DMS53 treated with DMSO at 0.1 percent for 48 hours (cell line): ENCODE results near the gene ARHGEF37.
"Not testable (repeated sequence)": the region's sequence is repeated elsewhere in the genome, so short reads cannot be mapped to it uniquely, and the experiment has no call there.

Experiments
- DNase-seq: peaks from one replicate; lab custom pipeline; 2025; ENCODE audit not compliant: unreplicated experiment; lab: John Stamatoyannopoulos, UW

ARHGEF37 gene

GRCh38 chr5:149563466-149563865 is 17.8 kb upstream of the ARHGEF37 start:
- DNase-seq: no peak

GRCh38 chr5:149564542-149565140 is 16.7 kb upstream of the ARHGEF37 start:
- DNase-seq: peak; percentile 90

GRCh38 chr5:149567226-149567625 is 14.1 kb upstream of the ARHGEF37 start:
- no peak for DNase-seq

- DNase-seq: no peak
These were observed 9.1 kb upstream of the ARHGEF37 start for GRCh38 chr5:149572170-149572569.

GRCh38 chr5:149572576-149573231 is 8.6 kb upstream of the ARHGEF37 start:
- no peak for DNase-seq

- DNase-seq: no peak
These were observed 6.2 kb upstream of the ARHGEF37 start for GRCh38 chr5:149575131-149575530.

GRCh38 chr5:149576021-149576420 is 5.3 kb upstream of the ARHGEF37 start:
- DNase-seq: no peak

GRCh38 chr5:149578896-149579295 is 2.4 kb upstream of the ARHGEF37 start:
- DNase-seq: peak; percentile 39

GRCh38 chr5:149580808-149581191 is 498 bp upstream of the ARHGEF37 start:
- no peak for DNase-seq

GRCh38 chr5:149581931-149582768 is 852 bp downstream of the ARHGEF37 start:
- DNase-seq: peak; percentile 67

- no peak for DNase-seq
These were observed 2.1 kb downstream of the ARHGEF37 start for GRCh38 chr5:149583394-149583793.

GRCh38 chr5:149584121-149584520 is 2.8 kb downstream of the ARHGEF37 start:
- peak; percentile 9 for DNase-seq

- no peak for DNase-seq
These were observed 4.6 kb downstream of the ARHGEF37 start for GRCh38 chr5:149585910-149586309.

- no peak for DNase-seq
These were observed 5.5 kb downstream of the ARHGEF37 start for GRCh38 chr5:149586708-149587318.

- no peak for DNase-seq
These were observed 7.6 kb downstream of the ARHGEF37 start for GRCh38 chr5:149588936-149589335.

GRCh38 chr5:149593370-149593769 is 12.1 kb downstream of the ARHGEF37 start:
- DNase-seq: no peak

- DNase-seq: no peak
These were observed 13.1 kb downstream of the ARHGEF37 start for GRCh38 chr5:149594206-149594895.

GRCh38 chr5:149595105-149595504 is 13.8 kb downstream of the ARHGEF37 start:
- DNase-seq: not testable (repeated sequence)

- no peak for DNase-seq
These were observed 15.4 kb downstream of the ARHGEF37 start for GRCh38 chr5:149596712-149597111.

- no peak for DNase-seq
These were observed 16.3 kb downstream of the ARHGEF37 start for GRCh38 chr5:149597618-149598017.

GRCh38 chr5:149598234-149598633 is 16.9 kb downstream of the ARHGEF37 start:
- DNase-seq: not testable (repeated sequence)
